Measurements from ENCODE around the gene DNM2.
A peak's percentile ranks its signal among the peaks of the same experiment; 100 is the strongest.

Gene DNM2

DNA sequence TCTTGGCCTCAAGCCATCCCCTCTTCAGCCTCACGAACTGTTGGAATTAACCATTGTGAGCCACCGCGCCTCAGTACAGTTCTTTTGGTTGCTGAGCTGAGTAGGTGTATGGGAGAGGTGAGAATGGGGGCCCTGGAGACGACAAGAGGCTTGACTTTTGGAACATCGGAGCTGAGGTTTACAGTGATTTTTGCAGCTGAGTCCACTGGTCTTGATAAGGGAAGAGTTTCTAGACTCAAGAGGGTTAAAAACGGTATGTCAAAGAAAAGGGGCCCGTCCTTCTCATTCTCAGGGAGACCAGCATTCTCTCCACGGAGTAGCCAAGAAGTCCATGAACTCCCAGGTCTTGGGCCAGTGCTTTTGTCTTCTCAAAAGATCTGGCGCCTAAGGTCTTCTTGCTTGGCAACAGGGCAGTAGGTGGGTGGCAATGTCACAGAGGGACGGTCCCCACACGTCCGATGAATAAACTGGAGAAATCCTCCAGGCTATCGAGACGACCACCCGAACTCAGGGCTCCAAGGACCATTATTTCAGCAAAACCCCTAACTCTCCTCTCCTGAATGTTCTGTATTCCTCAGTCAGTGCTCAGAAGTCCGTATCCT, 23.1 kb upstream of the DNM2 start:
- H3K9me2 ChIP-seq (replicated peaks; ENCODE audit: insufficient read depth, low read length) = no peaks in the 10 kb centered on the region
- H3K79me2 ChIP-seq (ENCODE audit: low read length) = no peaks in the 10 kb centered on the region
- H3K27ac ChIP-seq (ENCODE audit: low read length) = no peak overlapping the region
- H3K9ac ChIP-seq (ENCODE audit: low read length) = no peak overlapping the region
- DNase-seq = no peak
- H3K4me2 ChIP-seq (ENCODE audit: low read depth, low read length) = peak overlapping the region; percentile 61
- no peaks in the 10 kb centered on the region for H3K9me3 ChIP-seq (replicated peaks; ENCODE audit: insufficient read depth, low read length)
- H3K4me1 ChIP-seq (ENCODE audit: low read length) = no peaks in the 10 kb centered on the region
- peaks cover 9% of the 10 kb centered on the region for H3K27me3 ChIP-seq (replicated peaks; ENCODE audit: insufficient read depth, low read length)
- TF ChIP-seq, protein P1, sequence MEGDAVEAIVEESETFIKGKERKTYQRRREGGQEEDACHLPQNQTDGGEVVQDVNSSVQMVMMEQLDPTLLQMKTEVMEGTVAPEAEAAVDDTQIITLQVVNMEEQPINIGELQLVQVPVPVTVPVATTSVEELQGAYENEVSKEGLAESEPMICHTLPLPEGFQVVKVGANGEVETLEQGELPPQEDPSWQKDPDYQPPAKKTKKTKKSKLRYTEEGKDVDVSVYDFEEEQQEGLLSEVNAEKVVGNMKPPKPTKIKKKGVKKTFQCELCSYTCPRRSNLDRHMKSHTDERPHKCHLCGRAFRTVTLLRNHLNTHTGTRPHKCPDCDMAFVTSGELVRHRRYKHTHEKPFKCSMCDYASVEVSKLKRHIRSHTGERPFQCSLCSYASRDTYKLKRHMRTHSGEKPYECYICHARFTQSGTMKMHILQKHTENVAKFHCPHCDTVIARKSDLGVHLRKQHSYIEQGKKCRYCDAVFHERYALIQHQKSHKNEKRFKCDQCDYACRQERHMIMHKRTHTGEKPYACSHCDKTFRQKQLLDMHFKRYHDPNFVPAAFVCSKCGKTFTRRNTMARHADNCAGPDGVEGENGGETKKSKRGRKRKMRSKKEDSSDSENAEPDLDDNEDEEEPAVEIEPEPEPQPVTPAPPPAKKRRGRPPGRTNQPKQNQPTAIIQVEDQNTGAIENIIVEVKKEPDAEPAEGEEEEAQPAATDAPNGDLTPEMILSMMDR (IDR thresholded peaks at IDR 0.05; ENCODE audit: low read length) = no peak
- TF ChIP-seq EZH2 (optimal IDR thresholded peaks at IDR 0.05; ENCODE audit: low read depth, low read length) = no peak
- H4K20me1 ChIP-seq (ENCODE audit: insufficient read depth, low read length) = peaks cover 3% of the 10 kb centered on the region; the same call in 1 of the 2 replicates
- H2AFZ ChIP-seq (ENCODE audit: low read length) = no peak overlapping the region
- no peak overlapping the region for H3K4me3 ChIP-seq (ENCODE audit: low read length)
- H3F3A ChIP-seq (ENCODE audit: insufficient read depth, low read length) = peaks cover 14% of the 10 kb centered on the region
- H3K36me3 ChIP-seq (replicated peaks; ENCODE audit: insufficient read depth, low read length) = no peaks in the 10 kb centered on the region

DNA sequence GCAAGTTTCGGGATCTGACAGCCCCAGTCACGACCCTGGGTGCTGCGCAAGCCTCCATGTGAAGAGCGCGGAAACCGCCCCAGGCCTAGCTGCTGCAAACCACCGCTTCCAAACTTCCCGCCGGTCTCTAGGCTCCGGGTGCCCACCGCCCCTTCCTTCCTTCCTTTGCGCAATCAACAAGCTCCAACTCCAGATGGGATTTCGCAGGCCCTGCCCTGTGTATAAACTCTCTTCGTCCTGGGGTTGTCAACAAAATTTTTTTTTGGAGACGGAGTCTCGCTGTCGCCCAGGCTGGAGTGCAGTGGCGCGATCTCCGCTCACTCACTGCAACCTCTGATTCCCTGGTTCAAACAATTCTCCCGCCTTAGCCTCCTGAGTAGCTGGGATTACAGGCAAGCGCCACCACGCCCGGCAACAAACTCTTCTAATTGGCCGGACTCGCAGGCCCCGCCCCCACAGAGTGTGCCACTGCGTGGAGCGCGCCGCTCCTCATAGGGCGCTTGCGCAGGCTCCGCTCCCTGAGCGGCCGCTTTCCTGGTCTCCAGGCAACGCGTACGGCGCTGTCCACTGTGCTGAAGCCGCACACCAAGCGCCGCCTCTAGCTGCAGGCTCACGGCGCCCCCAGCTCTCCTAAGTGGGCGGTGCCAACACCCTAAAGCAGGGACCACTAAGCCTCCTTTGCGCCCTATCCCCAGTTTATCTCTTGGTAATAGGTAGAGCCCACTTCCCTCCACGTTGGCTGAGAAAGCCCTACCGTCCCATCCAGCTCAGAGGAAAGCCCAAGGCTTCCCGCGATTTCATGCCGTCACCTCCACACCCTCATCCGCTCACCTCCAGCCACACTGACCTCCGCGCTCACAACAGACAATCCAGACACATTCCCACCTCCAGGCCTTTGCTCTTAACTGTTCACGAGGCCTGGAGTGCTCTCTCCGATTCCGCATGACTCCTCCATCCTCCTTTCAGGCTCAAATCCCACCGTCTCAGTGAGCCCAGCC, 22.2 kb upstream of the DNM2 start:
- Histone ChIP-seq H3K9me3 (replicated peaks; ENCODE audit: insufficient read depth, low read length) (no peaks in the 10 kb centered on the region), H3K9ac (ENCODE audit: low read length) (no peak overlapping the region), H3K36me3 (replicated peaks; ENCODE audit: insufficient read depth, low read length) (no peaks in the 10 kb centered on the region), H3K79me2 (ENCODE audit: low read length) (no peaks in the 10 kb centered on the region), H2AFZ (ENCODE audit: low read length) (no peak overlapping the region), H3F3A (ENCODE audit: insufficient read depth, low read length) (peaks cover 14% of the 10 kb centered on the region), H3K4me3 (ENCODE audit: low read length) (peak overlapping the region; percentile 30), H3K27ac (ENCODE audit: low read length) (no peak overlapping the region), H3K4me2 (ENCODE audit: low read depth, low read length) (peak overlapping the region; percentile 61), H4K20me1 (ENCODE audit: insufficient read depth, low read length) (peaks cover 3% of the 10 kb centered on the region; the same call in 1 of the 2 replicates), H3K27me3 (replicated peaks; ENCODE audit: insufficient read depth, low read length) (peaks cover 9% of the 10 kb centered on the region), H3K4me1 (ENCODE audit: low read length) (no peaks in the 10 kb centered on the region), H3K9me2 (replicated peaks; ENCODE audit: insufficient read depth, low read length) (no peaks in the 10 kb centered on the region)
- no peak for TF ChIP-seq EZH2 (optimal IDR thresholded peaks at IDR 0.05; ENCODE audit: low read depth, low read length)
- TF ChIP-seq, protein P1 (IDR thresholded peaks at IDR 0.05; ENCODE audit: low read length) = no peak
- no peak for TF ChIP-seq EZH2phosphoT487 (IDR thresholded peaks at IDR 0.05; ENCODE audit: low read length)
- peak; percentile 96 for DNase-seq

DNA sequence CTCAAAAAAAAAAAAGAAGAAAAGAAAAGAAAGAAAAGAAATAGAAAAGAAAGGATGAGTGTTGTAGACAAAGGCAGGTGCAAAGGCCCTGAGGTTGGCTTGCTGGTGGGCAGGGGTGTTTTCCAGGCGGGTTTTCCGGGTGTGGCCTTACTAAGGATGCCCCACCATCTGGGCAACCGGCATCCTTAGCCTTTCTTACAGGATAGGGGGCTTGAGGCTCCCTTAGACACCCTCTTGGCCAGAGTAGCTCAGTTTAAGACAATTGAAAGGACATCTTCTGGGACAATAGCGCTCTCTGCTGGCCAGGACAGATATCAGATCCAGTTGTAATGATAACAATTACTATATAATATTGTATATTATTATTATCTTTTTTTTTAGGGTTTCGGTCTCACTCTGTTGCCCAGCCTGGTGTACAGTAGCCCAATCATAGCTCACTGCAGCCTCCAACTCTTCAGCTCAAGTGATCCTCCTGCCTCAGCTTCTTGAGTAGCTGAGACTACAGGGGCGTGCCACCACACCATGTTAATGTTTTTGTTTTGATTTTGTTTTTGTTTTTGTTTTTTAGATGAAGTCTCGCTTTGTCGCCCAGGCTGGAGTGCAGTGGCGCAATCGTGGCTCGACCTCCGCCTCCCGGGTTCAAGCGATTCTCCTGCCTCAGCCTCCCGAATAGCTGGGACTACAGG, 18.1 kb upstream of the DNM2 start:
- H4K20me1 ChIP-seq (ENCODE audit: insufficient read depth, low read length) = no peaks in the 10 kb centered on the region
- peak; percentile 66 for DNase-seq
- H3F3A ChIP-seq (ENCODE audit: insufficient read depth, low read length) = peaks cover 8% of the 10 kb centered on the region
- H3K4me2 ChIP-seq (ENCODE audit: low read depth, low read length) = peak overlapping the region; percentile 29; the same call in 1 of the 2 replicates
- H3K4me1 ChIP-seq (ENCODE audit: low read length) = no peaks in the 10 kb centered on the region
- no peak overlapping the region for H3K9ac ChIP-seq (ENCODE audit: low read length)
- H3K9me3 ChIP-seq (replicated peaks; ENCODE audit: insufficient read depth, low read length) = no peaks in the 10 kb centered on the region
- peaks cover 9% of the 10 kb centered on the region for H3K27me3 ChIP-seq (replicated peaks; ENCODE audit: insufficient read depth, low read length)
- no peak overlapping the region for H3K4me3 ChIP-seq (ENCODE audit: low read length)
- no peaks in the 10 kb centered on the region for H3K36me3 ChIP-seq (replicated peaks; ENCODE audit: insufficient read depth, low read length)
- no peak for TF ChIP-seq EZH2 (optimal IDR thresholded peaks at IDR 0.05; ENCODE audit: low read depth, low read length)
- TF ChIP-seq, protein P1 (IDR thresholded peaks at IDR 0.05; ENCODE audit: low read length) = peak; percentile 42
- H3K27ac ChIP-seq (ENCODE audit: low read length) = no peak overlapping the region
- no peaks in the 10 kb centered on the region for H3K9me2 ChIP-seq (replicated peaks; ENCODE audit: insufficient read depth, low read length)
- no peak overlapping the region for H2AFZ ChIP-seq (ENCODE audit: low read length)
- peaks cover 10% of the 10 kb centered on the region for H3K79me2 ChIP-seq (ENCODE audit: low read length)
